GM18519 (cell line): ENCODE measurements around the gene BTBD9.

Experiments
- ATAC-seq: cut with Tn5 transposase; IDR thresholded peaks from one replicate; pipeline ENCODE4 v1.9.1; 2021; ENCODE audit warnings: mild to moderate bottlenecking, moderate library complexity; ENCODE audit not compliant: unreplicated experiment, low FRiP score

The BTBD9 gene

GRCh38 chr6:38221251-38221650, 418.5 kb downstream of the BTBD9 start:
- no peak for ATAC-seq

GRCh38 chr6:38220069-38220723, 419.5 kb downstream of the BTBD9 start:
- no peak for ATAC-seq

GRCh38 chr6:38218235-38218634, 421.5 kb downstream of the BTBD9 start:
- no peak for ATAC-seq

GRCh38 chr6:38216451-38216850, 423.3 kb downstream of the BTBD9 start:
- ATAC-seq, result no peak

GRCh38 chr6:38215651-38216311, 423.9 kb downstream of the BTBD9 start:
- no peak for ATAC-seq

GRCh38 chr6:38215225-38215624, 424.5 kb downstream of the BTBD9 start:
- no peak for ATAC-seq

GRCh38 chr6:38214159-38214558, 425.6 kb downstream of the BTBD9 start:
- no peak for ATAC-seq

GRCh38 chr6:38213251-38213658, 426.5 kb downstream of the BTBD9 start:
- ATAC-seq, result no peak

GRCh38 chr6:38212579-38212978, 427.1 kb downstream of the BTBD9 start:
- no peak for ATAC-seq

- no peak for ATAC-seq
Observed at GRCh38 chr6:38212116-38212515, 427.6 kb downstream of the BTBD9 start.

- ATAC-seq, result no peak
Observed at GRCh38 chr6:38209371-38210260, 430.1 kb downstream of the BTBD9 start.

GRCh38 chr6:38208028-38208427, 431.7 kb downstream of the BTBD9 start:
- ATAC-seq, result no peak

GRCh38 chr6:38207375-38207774, 432.4 kb downstream of the BTBD9 start:
- ATAC-seq, result no peak

- no peak for ATAC-seq
Observed at GRCh38 chr6:38198219-38198618, 441.5 kb downstream of the BTBD9 start.

GRCh38 chr6:38195113-38195635, 444.6 kb downstream of the BTBD9 start:
- ATAC-seq, result no peak

- ATAC-seq, result no peak
Observed at GRCh38 chr6:38194589-38194988, 445.1 kb downstream of the BTBD9 start.

- ATAC-seq, result no peak
Observed at GRCh38 chr6:38194282-38194572, 445.5 kb downstream of the BTBD9 start.

GRCh38 chr6:38193481-38194281, 446.0 kb downstream of the BTBD9 start:
- ATAC-seq, result no peak

- ATAC-seq, result no peak
Observed at GRCh38 chr6:38193051-38193450, 446.7 kb downstream of the BTBD9 start.

GRCh38 chr6:38192487-38192886, 447.2 kb downstream of the BTBD9 start:
- no peak for ATAC-seq

GRCh38 chr6:38192011-38192410, 447.7 kb downstream of the BTBD9 start:
- ATAC-seq, result no peak
